B cell (primary cell): ENCODE results near the gene SRPK1. TPM values are rescaled to one million over a fixed set of nuclear protein-coding genes. Genes with fewer than 3 reads are reported as not detected.
"Not testable (repeated sequence)": the region's sequence is repeated elsewhere in the genome, so short reads cannot be mapped to it uniquely, and the experiment has no call there.

ENCODE experiments used
- ATAC-seq: fragments of 200-7000 bp; cut with Tn5 transposase; one replicate; pipeline ENCODE4 v1.10.0; 2021; ENCODE audit warnings: low read depth, mild to moderate bottlenecking, moderate number of reproducible peaks, moderate library complexity
- CTCF ChIA-PET: fragments of 350-600 bp; sonication (Branson Sonifier 250); formaldehyde crosslinking; loops from one replicate; lab custom pipeline; 2021; ENCODE audit warnings: antibody characterized with exemption, inconsistent platforms; lab: Charles Lee
- POLR2A ChIA-PET: fragments of 350-600 bp; sonication (Branson Sonifier 250); formaldehyde crosslinking; loops from one replicate; lab custom pipeline; 2021; ENCODE audit warnings: antibody characterized with exemption; lab: Charles Lee
- DNase-seq: peaks from one replicate; pipeline ENCODE4 v3.0.0; 2013
- H2AFZ ChIP-seq: 2 replicates; pipeline ENCODE4 v1.6.1; 2012; ENCODE audit warnings: mild to moderate bottlenecking, low read depth, low read length; ENCODE audit not compliant: insufficient read depth, poor library complexity, severe bottlenecking
- H3K27ac ChIP-seq, 2 donors: 1 replicate in 1 of 2; 2 replicates in 1 of 2; pipeline ENCODE4 v1.5.1; 2012 to 2013; ENCODE audit warnings: low read length in 2 of 2, mild to moderate bottlenecking in 2 of 2, moderate library complexity in 1 of 2
- H3K27me3 ChIP-seq, 4 experiments: fragments of 200-600 bp in 1 of 4; sonication (generic) in 1 of 4; replicated peaks in 1 of 4; 1 replicate in 2 of 4; 2 replicates in 2 of 4; pipeline versions ENCODE4 v1.6.1 to v1.7.0; 2013 to 2016; ENCODE audit warnings: low read length in 3 of 4, mild to moderate bottlenecking in 2 of 4, mixed read lengths in 1 of 4, moderate library complexity in 1 of 4; ENCODE audit not compliant: insufficient read depth in 4 of 4, control insufficient read depth in 3 of 4; ENCODE audit errors: control extremely low read depth in 1 of 4
- H3K36me3 ChIP-seq, 2 experiments: replicated peaks in 1 of 2; 1 replicate in 1 of 2; 2 replicates in 1 of 2; pipeline versions ENCODE4 v1.6.1 to v1.7.1; 2013; ENCODE audit warnings: low read length in 1 of 2; ENCODE audit not compliant: insufficient read depth in 2 of 2, control insufficient read depth in 1 of 2; ENCODE audit errors: control extremely low read depth in 1 of 2, extremely low read depth in 1 of 2
- H3K4me1 ChIP-seq, 2 donors: fragments of 200-600 bp in 1 of 2; sonication (generic) in 1 of 2; 1 replicate in 1 of 2; 2 replicates in 1 of 2; pipeline versions ENCODE4 v1.5.1 to v1.6.1; 2013 to 2017; ENCODE audit warnings: low read length in 2 of 2; ENCODE audit not compliant: control insufficient read depth in 2 of 2, insufficient read depth in 2 of 2
- H3K4me2 ChIP-seq: replicated peaks from 2 replicates; pipeline ENCODE3; 2012; ENCODE audit warnings: mild to moderate bottlenecking, low read depth, low read length; ENCODE audit not compliant: poor library complexity, severe bottlenecking
- H3K4me3 ChIP-seq, 5 experiments: fragments of 200-600 bp in 1 of 5; sonication (generic) in 1 of 5; 1 replicate in 3 of 5; 2 replicates in 2 of 5; pipeline versions ENCODE4 v1.5.1 to v1.7.0; 2011 to 2016; ENCODE audit warnings: low read length in 4 of 5, mild to moderate bottlenecking in 4 of 5, low read depth in 2 of 5, control low read depth in 1 of 5, moderate library complexity in 1 of 5; ENCODE audit not compliant: insufficient read depth in 1 of 5; ENCODE audit errors: control extremely low read depth in 1 of 5, extremely low read depth in 1 of 5
- H3K79me2 ChIP-seq: fragments of 200-600 bp; sonication (generic); one replicate; pipeline ENCODE4 v1.6.0; 2016; ENCODE audit warnings: low read length; ENCODE audit not compliant: control insufficient read depth, insufficient read depth
- H3K9ac ChIP-seq: fragments of 200-600 bp; sonication (generic); 2 replicates; pipeline ENCODE4 v1.6.1; 2017; ENCODE audit warnings: mild to moderate bottlenecking, low read length, moderate library complexity
- H3K9me3 ChIP-seq, 3 donors: one replicate each; pipeline versions ENCODE4 v1.6.1 to v1.7.1; 2013; ENCODE audit warnings: low read length in 2 of 3; ENCODE audit not compliant: control insufficient read depth in 2 of 3, insufficient read depth in 1 of 3; ENCODE audit errors: control extremely low read depth in 1 of 3
- H4K20me1 ChIP-seq: 2 replicates; pipeline ENCODE4 v1.6.0; 2012; ENCODE audit warnings: mild to moderate bottlenecking, low read length; ENCODE audit not compliant: insufficient read depth, control insufficient read depth, poor library complexity, severe bottlenecking
- H3K27ac Mint-ChIP-seq: one replicate; pipeline ENCODE4 v1.8.0; 2021; ENCODE audit warnings: mixed read lengths
- H3K27me3 Mint-ChIP-seq: one replicate; pipeline ENCODE4 v1.8.0; 2021; ENCODE audit warnings: mixed read lengths
- H3K4me1 Mint-ChIP-seq: one replicate; pipeline ENCODE4 v1.8.0; 2021; ENCODE audit warnings: mixed read lengths
- H3K4me3 Mint-ChIP-seq: one replicate; pipeline ENCODE4 v1.8.0; 2021; ENCODE audit warnings: mixed read lengths
- H3K9me3 Mint-ChIP-seq: one replicate; pipeline ENCODE4 v1.8.0; 2022; ENCODE audit warnings: mixed read lengths; ENCODE audit not compliant: insufficient read depth
- EZH2 ChIP-seq: IDR thresholded peaks from 2 replicates; pipeline ENCODE4 v1.6.1; 2012; ENCODE audit warnings: borderline replicate concordance, low read depth, mild to moderate bottlenecking, moderate library complexity, low read length; ENCODE audit not compliant: insufficient read depth, poor library complexity, severe bottlenecking
- WGBS: methylation state at CpG from one replicate; pipeline ENCODE4 v1.1.5; 2013; ENCODE audit warnings: missing lambda C conversion rate; ENCODE audit not compliant: insufficient coverage; 5-methylcytosine and 5-hydroxymethylcytosine counted together
- intact Hi-C: fragments of 100-400 bp; cut with micrococcal nuclease; formaldehyde crosslinking; loops from one replicate; pipeline ENCODE4 v1.10.0; 2022
- polyA plus RNA-seq: library from polyadenylated mRNA; depleted of rRNA; stranded (reverse); fragments of >200 nt; gene quantifications from 2 replicates; pipeline ENCODE4 v1.2.3, GENCODE V29; 2012
- total RNA-seq, 2 donors: library from RNA; stranded (reverse); fragments of 120-200 nt in 1 of 2; gene quantifications; 1 replicate in 1 of 2; 2 replicates in 1 of 2; pipeline versions ENCODE4 v1.2.3 to v1.2.4, GENCODE V29; 2013 to 2022
- TF ChIP-seq, protein P1 (sequence below): fragments of 200-600 bp; IDR thresholded peaks from one replicate; pipeline ENCODE4 v1.8.0; 2022; ENCODE audit warnings: antibody characterized with exemption, mild to moderate bottlenecking

The SRPK1 gene
- total and polyA plus RNA-seq, 2 donors (not counting 1 experiment from before 2014, with no cell fraction given) = 9.7 to 53.3 TPM

DNA sequence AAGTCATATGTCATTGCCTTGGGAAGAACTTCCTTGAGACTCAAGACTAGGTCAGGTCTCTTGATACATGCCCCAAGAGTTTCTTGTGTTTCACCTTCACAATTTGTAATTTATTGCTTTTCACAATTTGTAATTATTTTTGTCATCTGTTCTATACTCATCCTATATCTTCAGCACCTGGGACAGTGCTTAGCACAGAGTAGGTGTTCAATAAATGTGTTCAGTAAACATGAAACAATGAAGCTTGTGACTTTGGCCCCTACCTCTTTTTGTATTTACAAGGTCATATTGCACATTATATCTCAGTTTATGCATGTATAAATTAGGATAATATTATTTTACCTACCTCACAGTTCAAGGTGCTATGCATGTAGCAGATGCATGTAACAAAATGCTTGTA is 21.5 kb upstream of the SRPK1 start:
- TF ChIP-seq EZH2 = no peak
- TF ChIP-seq, protein P1, sequence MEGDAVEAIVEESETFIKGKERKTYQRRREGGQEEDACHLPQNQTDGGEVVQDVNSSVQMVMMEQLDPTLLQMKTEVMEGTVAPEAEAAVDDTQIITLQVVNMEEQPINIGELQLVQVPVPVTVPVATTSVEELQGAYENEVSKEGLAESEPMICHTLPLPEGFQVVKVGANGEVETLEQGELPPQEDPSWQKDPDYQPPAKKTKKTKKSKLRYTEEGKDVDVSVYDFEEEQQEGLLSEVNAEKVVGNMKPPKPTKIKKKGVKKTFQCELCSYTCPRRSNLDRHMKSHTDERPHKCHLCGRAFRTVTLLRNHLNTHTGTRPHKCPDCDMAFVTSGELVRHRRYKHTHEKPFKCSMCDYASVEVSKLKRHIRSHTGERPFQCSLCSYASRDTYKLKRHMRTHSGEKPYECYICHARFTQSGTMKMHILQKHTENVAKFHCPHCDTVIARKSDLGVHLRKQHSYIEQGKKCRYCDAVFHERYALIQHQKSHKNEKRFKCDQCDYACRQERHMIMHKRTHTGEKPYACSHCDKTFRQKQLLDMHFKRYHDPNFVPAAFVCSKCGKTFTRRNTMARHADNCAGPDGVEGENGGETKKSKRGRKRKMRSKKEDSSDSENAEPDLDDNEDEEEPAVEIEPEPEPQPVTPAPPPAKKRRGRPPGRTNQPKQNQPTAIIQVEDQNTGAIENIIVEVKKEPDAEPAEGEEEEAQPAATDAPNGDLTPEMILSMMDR = no peak
- ChIA-PET POLR2A (interaction anchor here (0.6 kb wide), 1 partner anchor 74 kb away, joined by 5 read pairs; no protein-coding TSS in a partner anchor), CTCF (no interaction called here)
- H3K4me1 Mint-ChIP-seq = no peaks in the 10 kb centered on the region
- Histone ChIP-seq H2AFZ (no peak overlapping the region), H3K4me3 (no peak overlapping the region), H3K79me2 (no peaks in the 10 kb centered on the region), H3K9ac (no peak overlapping the region), H3K4me1 (no peaks in the 10 kb centered on the region), H3K27me3 (peaks cover 0 to 3% (median 0%) of the 10 kb centered on the region in 4 experiments), H3K9me3 (peaks cover 0 to 3% (median 0%) of the 10 kb centered on the region in 3 donors), H3K4me2 (no peak overlapping the region), H3K36me3 (no peaks in the 10 kb centered on the region), H3K27ac (no peak overlapping the region), H4K20me1 (no peaks in the 10 kb centered on the region)
- DNase-seq = no peak
- intact Hi-C loops = no loop called here
- H3K27ac Mint-ChIP-seq = no peak overlapping the region
- no peak overlapping the region for H3K4me3 Mint-ChIP-seq
- peaks cover 9% of the 10 kb centered on the region for H3K27me3 Mint-ChIP-seq
- no peak for ATAC-seq
- H3K9me3 Mint-ChIP-seq = peaks cover 10% of the 10 kb centered on the region

DNA sequence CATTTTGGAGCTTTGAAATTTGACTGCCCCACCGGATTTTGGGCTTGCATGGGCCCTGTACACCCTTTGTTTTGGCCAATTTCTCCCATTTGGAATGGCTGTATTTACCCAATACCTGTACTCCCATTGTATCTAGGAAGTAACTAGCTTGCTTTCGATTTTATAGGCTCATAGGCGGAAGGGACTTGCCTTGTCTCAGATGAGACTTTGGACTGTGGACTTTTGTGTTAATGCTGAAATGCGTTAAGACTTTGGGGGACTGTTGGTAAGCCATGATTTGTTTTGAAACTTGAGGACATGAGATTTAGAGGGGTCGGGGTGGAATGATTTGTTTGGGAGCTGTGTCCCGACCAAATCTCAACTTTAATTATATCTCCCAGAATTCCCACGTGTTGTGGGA is 20.3 kb upstream of the SRPK1 start:
- not testable (repeated sequence) for H3K4me3 Mint-ChIP-seq, ATAC-seq

DNA sequence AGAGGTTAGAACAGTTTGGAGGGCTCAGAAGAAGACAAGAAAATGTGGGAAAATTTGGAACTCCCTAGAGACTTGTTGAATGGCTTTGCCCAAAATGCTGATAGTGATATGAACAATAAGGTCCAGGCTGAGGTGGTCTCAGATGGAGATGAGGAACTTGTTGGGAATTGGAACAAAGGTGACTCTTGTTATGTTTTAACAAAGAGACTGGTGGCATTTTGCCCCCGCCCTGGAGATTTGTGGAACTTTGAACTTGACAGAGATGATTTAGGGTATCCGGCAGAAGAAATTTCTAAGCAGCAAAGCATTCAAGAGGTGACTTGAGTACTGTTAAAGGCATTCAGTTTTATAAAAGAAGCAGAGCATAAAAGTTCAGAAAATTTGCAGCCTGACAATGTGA is 19.1 kb upstream of the SRPK1 start:
- H3K27ac ChIP-seq, H4K20me1 ChIP-seq, POLR2A ChIA-PET, H3K36me3 ChIP-seq, H3K9me3 ChIP-seq, DNase-seq, H3K27ac Mint-ChIP-seq, H3K9ac ChIP-seq, H3K79me2 ChIP-seq, H3K4me3 ChIP-seq, H3K27me3 Mint-ChIP-seq, CTCF ChIA-PET, H2AFZ ChIP-seq, ATAC-seq, H3K4me3 Mint-ChIP-seq, H3K4me2 ChIP-seq, H3K4me1 Mint-ChIP-seq, H3K4me1 ChIP-seq, intact Hi-C loops, H3K27me3 ChIP-seq: not testable (repeated sequence)
- WGBS = 100% methylated on average over 2 of the region's 2 CpGs
- H3K9me3 Mint-ChIP-seq = peaks cover 12% of the 10 kb centered on the region

More for the DNA sequence above, 20.3 kb upstream of the SRPK1 start:
- peaks cover 12% of the 10 kb centered on the region for H3K9me3 Mint-ChIP-seq
- H3K27ac Mint-ChIP-seq, H3K4me2 ChIP-seq, H3K9ac ChIP-seq, H3K27me3 Mint-ChIP-seq, H3K4me3 ChIP-seq, CTCF ChIA-PET, H2AFZ ChIP-seq, H3K36me3 ChIP-seq, H3K4me1 Mint-ChIP-seq, DNase-seq, H3K9me3 ChIP-seq, H3K27ac ChIP-seq, H3K27me3 ChIP-seq, H3K79me2 ChIP-seq, H3K4me1 ChIP-seq, POLR2A ChIA-PET, intact Hi-C loops, H4K20me1 ChIP-seq: not testable (repeated sequence)
- 100% methylated on average over 1 of the region's 7 CpGs for WGBS
